Activated T-helper 17 cell treated with anti-CD3 and anti-CD28 coated beads, Interleukin-2, amount 50 U/mL, for 72 hours (primary cell): Measurements from ENCODE around the gene IL1RN. TPM values are rescaled to one million over a fixed set of nuclear protein-coding genes. Genes with fewer than 3 reads are reported as not detected.

ENCODE experiments used
- ATAC-seq: fragments of 150-1000 bp; cut with Tn5 transposase; replicated peaks from 2 replicates; pipeline ENCODE4 v1.10.0; 2021; ENCODE audit warnings: mild to moderate bottlenecking, moderate library complexity
- H3K27ac Mint-ChIP-seq: one replicate; pipeline ENCODE4 v1.8.0; 2022; ENCODE audit warnings: mixed read lengths
- H3K27me3 Mint-ChIP-seq: one replicate; pipeline ENCODE4 v1.8.0; 2022; ENCODE audit warnings: mixed read lengths
- H3K36me3 Mint-ChIP-seq: one replicate; pipeline ENCODE4 v1.8.0; 2022; ENCODE audit warnings: low read depth, mild to moderate bottlenecking, mixed read lengths
- H3K4me1 Mint-ChIP-seq: one replicate; pipeline ENCODE4 v1.8.0; 2022; ENCODE audit warnings: mixed read lengths
- H3K4me3 Mint-ChIP-seq: one replicate; pipeline ENCODE4 v1.8.0; 2022; ENCODE audit warnings: mild to moderate bottlenecking, mixed read lengths
- H3K9me3 Mint-ChIP-seq: one replicate; pipeline ENCODE4 v1.8.0; 2022; ENCODE audit warnings: mixed read lengths
- total RNA-seq, 2 donors: library from RNA; stranded (reverse); gene quantifications; one replicate each; pipeline ENCODE4 v1.2.3, GENCODE V29; 2022

The IL1RN gene
- total RNA-seq, 2 donors from 2014 or later, result 12.8 to 32.8 TPM

- H3K36me3 Mint-ChIP-seq, result peaks cover 9% of the 10 kb centered on the region
- no peak for ATAC-seq
- peaks cover 7% of the 10 kb centered on the region for H3K4me1 Mint-ChIP-seq
- H3K27ac Mint-ChIP-seq, result no peak overlapping the region
- no peaks in the 10 kb centered on the region for H3K27me3 Mint-ChIP-seq
- H3K4me3 Mint-ChIP-seq, result no peak overlapping the region
- no peaks in the 10 kb centered on the region for H3K9me3 Mint-ChIP-seq
These were observed 2.2 kb downstream of the IL1RN start for GRCh38 chr2:113129519-113130078.

- H3K27me3 Mint-ChIP-seq, result no peaks in the 10 kb centered on the region
- no peaks in the 10 kb centered on the region for H3K9me3 Mint-ChIP-seq
- no peak overlapping the region for H3K27ac Mint-ChIP-seq
- no peaks in the 10 kb centered on the region for H3K4me1 Mint-ChIP-seq
- H3K36me3 Mint-ChIP-seq, result peaks cover 9% of the 10 kb centered on the region
- ATAC-seq, result no peak
- H3K4me3 Mint-ChIP-seq, result no peak overlapping the region
These were observed 4.2 kb downstream of the IL1RN start for GRCh38 chr2:113131352-113132185.

GRCh38 chr2:113132414-113133021 is 5.1 kb downstream of the IL1RN start:
- H3K4me3 Mint-ChIP-seq, result no peak overlapping the region
- no peak for ATAC-seq
- H3K4me1 Mint-ChIP-seq, result peaks cover 5% of the 10 kb centered on the region
- peaks cover 9% of the 10 kb centered on the region for H3K36me3 Mint-ChIP-seq
- H3K9me3 Mint-ChIP-seq, result no peaks in the 10 kb centered on the region
- H3K27ac Mint-ChIP-seq, result peak overlapping the region; percentile 54
- H3K27me3 Mint-ChIP-seq, result no peaks in the 10 kb centered on the region

GRCh38 chr2:113133704-113134598 is 6.6 kb downstream of the IL1RN start:
- no peak overlapping the region for H3K4me3 Mint-ChIP-seq
- H3K4me1 Mint-ChIP-seq, result peaks cover 14% of the 10 kb centered on the region
- H3K9me3 Mint-ChIP-seq, result no peaks in the 10 kb centered on the region
- H3K27me3 Mint-ChIP-seq, result no peaks in the 10 kb centered on the region
- peak; percentile 43 for ATAC-seq
- peaks cover 9% of the 10 kb centered on the region for H3K36me3 Mint-ChIP-seq
- no peak overlapping the region for H3K27ac Mint-ChIP-seq

- H3K27ac Mint-ChIP-seq, result no peak overlapping the region
- no peak for ATAC-seq
- peaks cover 18% of the 10 kb centered on the region for H3K4me1 Mint-ChIP-seq
- peaks cover 9% of the 10 kb centered on the region for H3K36me3 Mint-ChIP-seq
- no peaks in the 10 kb centered on the region for H3K27me3 Mint-ChIP-seq
- no peak overlapping the region for H3K4me3 Mint-ChIP-seq
- H3K9me3 Mint-ChIP-seq, result no peaks in the 10 kb centered on the region
These were observed 7.3 kb downstream of the IL1RN start for GRCh38 chr2:113134717-113135116.

GRCh38 chr2:113135317-113135716 is 7.9 kb downstream of the IL1RN start:
- no peaks in the 10 kb centered on the region for H3K9me3 Mint-ChIP-seq
- peaks cover 9% of the 10 kb centered on the region for H3K36me3 Mint-ChIP-seq
- H3K27ac Mint-ChIP-seq, result no peak overlapping the region
- ATAC-seq, result peak; percentile 25
- H3K27me3 Mint-ChIP-seq, result no peaks in the 10 kb centered on the region
- peaks cover 18% of the 10 kb centered on the region for H3K4me1 Mint-ChIP-seq
- no peak overlapping the region for H3K4me3 Mint-ChIP-seq

GRCh38 chr2:113136828-113137775 is 9.7 kb downstream of the IL1RN start:
- peak; percentile 28 for ATAC-seq
- Mint-ChIP-seq H3K27ac (peak overlapping the region; percentile 4), H3K36me3 (peaks cover 9% of the 10 kb centered on the region), H3K27me3 (no peaks in the 10 kb centered on the region), H3K4me3 (no peak overlapping the region), H3K9me3 (no peaks in the 10 kb centered on the region), H3K4me1 (peaks cover 18% of the 10 kb centered on the region)

GRCh38 chr2:113137827-113138226 is 10.4 kb downstream of the IL1RN start:
- Mint-ChIP-seq H3K36me3 (peaks cover 8% of the 10 kb centered on the region), H3K4me3 (no peak overlapping the region), H3K27ac (peak overlapping the region; percentile 57), H3K27me3 (no peaks in the 10 kb centered on the region), H3K4me1 (peaks cover 18% of the 10 kb centered on the region), H3K9me3 (no peaks in the 10 kb centered on the region)
- ATAC-seq, result no peak

GRCh38 chr2:113138428-113139322 is 11.3 kb downstream of the IL1RN start:
- Mint-ChIP-seq H3K4me1 (peaks cover 18% of the 10 kb centered on the region), H3K36me3 (no peaks in the 10 kb centered on the region), H3K4me3 (peak overlapping the region; percentile 59), H3K27me3 (no peaks in the 10 kb centered on the region), H3K9me3 (no peaks in the 10 kb centered on the region), H3K27ac (peak overlapping the region; percentile 57)
- peak; percentile 84 for ATAC-seq

GRCh38 chr2:113141451-113141850 is 14.1 kb downstream of the IL1RN start:
- H3K4me1 Mint-ChIP-seq, result peaks cover 18% of the 10 kb centered on the region
- no peak overlapping the region for H3K4me3 Mint-ChIP-seq
- no peaks in the 10 kb centered on the region for H3K36me3 Mint-ChIP-seq
- no peak for ATAC-seq
- no peaks in the 10 kb centered on the region for H3K27me3 Mint-ChIP-seq
- H3K27ac Mint-ChIP-seq, result no peak overlapping the region
- no peaks in the 10 kb centered on the region for H3K9me3 Mint-ChIP-seq

- Mint-ChIP-seq H3K4me1 (peaks cover 13% of the 10 kb centered on the region), H3K27me3 (no peaks in the 10 kb centered on the region), H3K36me3 (no peaks in the 10 kb centered on the region), H3K9me3 (no peaks in the 10 kb centered on the region), H3K27ac (no peak overlapping the region), H3K4me3 (no peak overlapping the region)
- ATAC-seq, result no peak
These were observed 14.9 kb downstream of the IL1RN start for GRCh38 chr2:113142290-113142689.

- H3K27me3 Mint-ChIP-seq, result no peaks in the 10 kb centered on the region
- ATAC-seq, result no peak
- H3K36me3 Mint-ChIP-seq, result no peaks in the 10 kb centered on the region
- no peaks in the 10 kb centered on the region for H3K9me3 Mint-ChIP-seq
- H3K27ac Mint-ChIP-seq, result no peak overlapping the region
- H3K4me3 Mint-ChIP-seq, result no peak overlapping the region
- peaks cover 1% of the 10 kb centered on the region for H3K4me1 Mint-ChIP-seq
These were observed 16.9 kb downstream of the IL1RN start for GRCh38 chr2:113144259-113144658.
